Kidney (tissue), 14 donors: Measurements from ENCODE around the gene GLIS2. TPM values are rescaled to one million over a fixed set of nuclear protein-coding genes. Genes with fewer than 3 reads are reported as not detected.
A peak's percentile ranks its signal among the peaks of the same experiment; 100 is the strongest.

ENCODE experiments used
- DNase-seq, 5 donors: peaks; one replicate each; pipeline ENCODE4 v3.0.0-alpha.2; 2013 to 2020
- FAIRE-seq: peaks from 2 replicates; lab custom pipeline; 2012; peaks lifted over from hg19 to GRCh38; lab: Jason Lieb, UNC
- H3K27ac ChIP-seq, 2 donors: one replicate each; pipeline ENCODE4 v1.7.0; 2013; ENCODE audit warnings: low read depth in 2 of 2, low read length in 2 of 2, inconsistent platforms in 1 of 2
- H3K27me3 ChIP-seq: one replicate; pipeline ENCODE4 v1.7.1; 2013; ENCODE audit warnings: low read length, inconsistent platforms; ENCODE audit not compliant: control insufficient read depth, insufficient read depth
- H3K36me3 ChIP-seq, 3 donors: one replicate each; pipeline versions ENCODE4 v1.7.0 to v1.7.1; 2013; ENCODE audit warnings: low read length in 3 of 3, control low read depth in 1 of 3, inconsistent platforms in 1 of 3; ENCODE audit not compliant: insufficient read depth in 3 of 3, control insufficient read depth in 2 of 3
- H3K4me1 ChIP-seq, 3 donors: one replicate each; pipeline versions ENCODE4 v1.7.0 to v1.7.1; 2013; ENCODE audit warnings: low read length in 3 of 3, inconsistent platforms in 1 of 3, low read depth in 1 of 3; ENCODE audit not compliant: control insufficient read depth in 2 of 3, insufficient read depth in 2 of 3
- H3K4me3 ChIP-seq, 3 donors: one replicate each; pipeline versions ENCODE4 v1.7.0 to v1.8.1; 2013; ENCODE audit warnings: low read length in 3 of 3, control low read depth in 1 of 3, inconsistent platforms in 1 of 3
- H3K9ac ChIP-seq, 3 donors: one replicate each; pipeline versions ENCODE4 v1.7.0 to v1.7.1; 2013; ENCODE audit warnings: low read length in 3 of 3, control low read depth in 1 of 3, inconsistent platforms in 1 of 3
- H3K9me3 ChIP-seq, 3 donors: one replicate each; pipeline versions ENCODE4 v1.7.0 to v1.7.1; 2013; ENCODE audit warnings: low read length in 3 of 3, control low read depth in 1 of 3, inconsistent platforms in 1 of 3; ENCODE audit not compliant: control insufficient read depth in 2 of 3, insufficient read depth in 1 of 3
- intact Hi-C: fragments of 100-400 bp; cut with DNase I; formaldehyde crosslinking; loops from one replicate; pipeline ENCODE4 v1.11.1; 2022
- polyA plus RNA-seq: library from polyadenylated mRNA; stranded (reverse); fragments of 350-450 nt; fragmentation: Illumina TruSeq; extraction: RNeasy Lipid Tissue Mini Kit (QIAGEN cat#74804); gene quantifications from one replicate; pipeline ENCODE4 v1.2.3, GENCODE V29; 2014; ENCODE audit warnings: low read depth, low replicate concordance; ENCODE audit not compliant: insufficient read depth
- total RNA-seq: library from RNA; stranded (reverse); fragmentation: NEBNext Ultra II Directional; extraction: Animal tissue kit (Norgen Biotek cat#: 25700); gene quantifications from one replicate; pipeline ENCODE4 v1.2.1, GENCODE V29; 2021
- TF ChIP-seq, protein P1 (sequence below): IDR thresholded peaks from 3 replicates; pipeline ENCODE4 v1.5.1; 2012; ENCODE audit warnings: mild to moderate bottlenecking, moderate library complexity, borderline replicate concordance; ENCODE audit not compliant: insufficient read depth; ENCODE audit errors: extremely low read depth
- donor health status: control.
- donor health status: control.
- donor health status: control.
- donor health status: control.
- donor health status: control.
- donor health status: DM: yes; HTN: yes; CAD: no.
- donor health status: Normal renal cell carcinoma (clear cell type).

GLIS2 gene
- total and polyA plus RNA-seq, 2 donors from 2014 or later: 35.6 to 68.7 TPM

GRCh38 chr16:4349332-4349731 lies 33.5 kb downstream of the GLIS2 start:
- FAIRE-seq (no peak), DNase-seq (no peak)
- Histone ChIP-seq H3K9ac (no peak overlapping the region), H3K27me3 (no peaks in the 10 kb centered on the region), H3K4me3 (no peak overlapping the region), H3K36me3 (no peaks in the 10 kb centered on the region), H3K27ac (no peak overlapping the region), H3K9me3 (no peaks in the 10 kb centered on the region), H3K4me1 (peaks cover 0 to 4% (median 0%) of the 10 kb centered on the region in 3 donors)
- TF ChIP-seq, protein P1, sequence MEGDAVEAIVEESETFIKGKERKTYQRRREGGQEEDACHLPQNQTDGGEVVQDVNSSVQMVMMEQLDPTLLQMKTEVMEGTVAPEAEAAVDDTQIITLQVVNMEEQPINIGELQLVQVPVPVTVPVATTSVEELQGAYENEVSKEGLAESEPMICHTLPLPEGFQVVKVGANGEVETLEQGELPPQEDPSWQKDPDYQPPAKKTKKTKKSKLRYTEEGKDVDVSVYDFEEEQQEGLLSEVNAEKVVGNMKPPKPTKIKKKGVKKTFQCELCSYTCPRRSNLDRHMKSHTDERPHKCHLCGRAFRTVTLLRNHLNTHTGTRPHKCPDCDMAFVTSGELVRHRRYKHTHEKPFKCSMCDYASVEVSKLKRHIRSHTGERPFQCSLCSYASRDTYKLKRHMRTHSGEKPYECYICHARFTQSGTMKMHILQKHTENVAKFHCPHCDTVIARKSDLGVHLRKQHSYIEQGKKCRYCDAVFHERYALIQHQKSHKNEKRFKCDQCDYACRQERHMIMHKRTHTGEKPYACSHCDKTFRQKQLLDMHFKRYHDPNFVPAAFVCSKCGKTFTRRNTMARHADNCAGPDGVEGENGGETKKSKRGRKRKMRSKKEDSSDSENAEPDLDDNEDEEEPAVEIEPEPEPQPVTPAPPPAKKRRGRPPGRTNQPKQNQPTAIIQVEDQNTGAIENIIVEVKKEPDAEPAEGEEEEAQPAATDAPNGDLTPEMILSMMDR: no peak
- intact Hi-C loops: no loop called here

- FAIRE-seq: no peak
- Histone ChIP-seq H3K27me3 (no peaks in the 10 kb centered on the region), H3K9ac (peak overlapping the region; percentile 43 to 84 (median 67)), H3K4me1 (peaks cover 0 to 4% (median 0%) of the 10 kb centered on the region in 3 donors), H3K4me3 (peak overlapping the region; percentile 77 to 92 (median 90)), H3K27ac (peak overlapping the region; percentile 32 to 63), H3K9me3 (no peaks in the 10 kb centered on the region), H3K36me3 (no peaks in the 10 kb centered on the region)
- DNase-seq: peak in 1 of 5 donors; percentile 55
- TF ChIP-seq, protein P1: no peak
- intact Hi-C loops: no loop called here
Observed at GRCh38 chr16:4350365-4350786, 34.5 kb downstream of the GLIS2 start.

DNA sequence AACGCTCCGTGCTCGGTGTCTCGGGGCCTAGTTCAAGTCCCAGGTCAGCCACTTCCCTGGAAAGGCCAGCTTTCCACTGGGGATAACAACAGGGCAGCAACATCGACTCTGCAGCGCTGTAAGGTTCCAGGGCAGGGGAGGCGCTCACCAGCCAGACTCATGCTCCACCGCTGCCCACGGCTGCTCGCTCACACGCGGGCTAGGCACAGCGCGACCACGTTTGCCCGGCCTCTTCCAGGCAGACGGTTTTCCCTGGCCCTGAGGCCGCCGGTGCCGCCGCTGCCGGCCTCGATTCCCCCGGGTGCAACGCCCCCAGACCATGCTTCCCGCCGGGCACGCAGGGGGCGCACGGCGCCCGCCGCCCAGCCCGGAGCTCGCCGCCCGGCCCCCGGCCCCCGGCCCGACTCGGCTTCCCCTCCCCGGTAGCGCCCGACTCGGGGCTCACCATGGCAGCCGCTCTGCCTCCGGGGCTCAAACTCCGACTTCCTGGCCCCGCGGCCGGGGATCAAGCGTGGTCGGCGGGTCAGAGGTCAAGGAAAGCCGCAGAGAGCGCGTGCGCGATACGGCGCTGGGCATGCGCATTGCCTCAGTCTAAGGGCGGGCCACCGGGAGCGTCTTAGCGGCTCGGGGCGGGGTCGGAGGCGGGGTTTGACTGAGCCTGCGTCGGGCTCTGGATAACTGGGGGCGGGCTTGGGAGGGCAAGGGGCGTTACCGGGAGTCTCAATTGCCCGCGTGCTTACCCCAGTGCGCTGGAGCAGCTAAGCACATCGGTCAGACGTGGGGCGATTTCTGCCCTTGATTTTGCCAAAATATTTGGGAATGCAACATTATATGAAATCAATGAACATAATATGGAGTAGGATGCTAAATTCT lies 35.2 kb downstream of the GLIS2 start, which contains the start of gene PAM16:
Gene PAM16 (minus strand): TSS at position 535 of the 873 bp plus-strand sequence. CDS start 87 bp downstream, at position 448.
- peaks cover 0 to 4% (median 0%) of the 10 kb centered on the region in 3 donors for H3K4me1 ChIP-seq
- no peak for FAIRE-seq
- H3K9ac ChIP-seq: peak within 1 kb of the TSS; percentile 43 to 84 (median 67)

More for the DNA sequence above, 35.2 kb downstream of the GLIS2 start, which contains the start of gene PAM16:
- peak; percentile 97 to 99 (median 98) for DNase-seq
- H3K4me3 ChIP-seq: peak within 1 kb of the TSS; percentile 77 to 92 (median 90)
- no peaks in the 10 kb centered on the region for H3K27me3 ChIP-seq
- intact Hi-C loops: no loop called here
- TF ChIP-seq, protein P1: no peak
- no peaks in the 10 kb centered on the region for H3K9me3 ChIP-seq
- peak within 1 kb of the TSS; percentile 32 to 63 for H3K27ac ChIP-seq
- no peaks in the 10 kb centered on the region for H3K36me3 ChIP-seq
